GM21390 (cell line): ENCODE results near the gene TRAPPC12.
"Not testable (repeated sequence)": the region's sequence is repeated elsewhere in the genome, so short reads cannot be mapped to it uniquely, and the experiment has no call there.

Source experiments
- ATAC-seq: cut with Tn5 transposase; IDR thresholded peaks from one replicate; pipeline ENCODE4 v1.9.1; 2021; ENCODE audit not compliant: unreplicated experiment

TRAPPC12 gene

DNA sequence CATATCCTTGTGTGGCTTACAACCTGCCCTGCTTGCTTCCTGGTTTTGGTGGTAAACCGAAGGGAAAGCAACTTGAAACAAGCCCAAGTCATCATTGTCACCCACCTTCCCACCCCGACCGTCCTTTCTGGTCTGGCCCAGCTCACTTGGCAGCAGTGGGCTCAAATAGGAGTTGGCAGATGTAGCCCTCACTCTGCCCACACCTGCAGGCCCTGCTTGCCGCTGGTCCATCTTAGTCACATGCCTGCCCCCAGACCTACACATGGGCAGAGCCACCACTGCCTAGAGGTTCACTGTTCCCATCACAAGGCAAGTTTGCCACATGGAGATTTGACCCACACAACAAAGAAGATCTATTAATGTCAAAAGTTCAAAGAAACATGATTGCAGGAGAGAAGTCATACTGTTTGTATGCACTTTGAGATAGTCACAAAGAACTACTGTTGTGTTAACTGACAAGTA is 11.2 kb upstream of the TRAPPC12 start:
- no peak for ATAC-seq

DNA sequence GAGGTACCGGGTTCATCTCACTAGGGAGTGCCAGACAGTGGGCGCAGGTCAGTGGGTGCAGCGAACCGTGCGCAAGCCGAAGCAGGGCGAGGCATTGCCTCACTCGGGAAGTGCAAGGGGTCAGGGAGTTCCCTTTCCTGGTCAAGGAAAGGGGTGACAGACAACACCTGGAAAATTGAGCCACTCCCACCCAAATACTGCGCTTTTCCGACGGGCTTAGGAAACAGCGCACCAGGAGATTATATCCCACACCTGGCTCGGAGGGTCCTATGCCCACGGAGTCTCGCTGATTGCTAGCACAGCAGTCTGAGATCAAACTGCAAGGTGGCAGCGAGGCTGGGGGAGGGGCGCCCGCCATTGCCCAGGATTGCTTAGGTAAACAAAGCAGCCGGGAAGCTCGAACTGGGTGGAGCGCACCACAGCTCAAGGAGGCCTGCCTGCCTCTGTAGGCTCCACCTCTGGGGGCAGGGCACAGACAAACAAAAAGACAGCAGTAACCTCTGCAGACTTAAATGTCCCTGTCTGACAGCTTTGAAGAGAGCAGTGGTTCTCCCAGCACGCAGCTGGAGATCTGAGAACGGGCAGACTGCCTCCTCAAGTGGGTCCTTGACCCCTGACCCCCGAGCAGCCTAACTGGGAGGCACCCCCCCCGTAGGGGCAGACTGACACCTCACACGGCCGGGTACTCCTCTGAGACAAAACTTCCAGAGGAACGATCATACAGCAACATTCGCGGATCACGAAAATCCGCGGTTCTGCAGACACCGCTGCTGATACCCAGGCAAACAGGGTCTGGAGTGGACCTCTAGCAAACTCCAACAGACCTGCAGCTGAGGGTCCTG is 9.9 kb upstream of the TRAPPC12 start:
- ATAC-seq = not testable (repeated sequence)

DNA sequence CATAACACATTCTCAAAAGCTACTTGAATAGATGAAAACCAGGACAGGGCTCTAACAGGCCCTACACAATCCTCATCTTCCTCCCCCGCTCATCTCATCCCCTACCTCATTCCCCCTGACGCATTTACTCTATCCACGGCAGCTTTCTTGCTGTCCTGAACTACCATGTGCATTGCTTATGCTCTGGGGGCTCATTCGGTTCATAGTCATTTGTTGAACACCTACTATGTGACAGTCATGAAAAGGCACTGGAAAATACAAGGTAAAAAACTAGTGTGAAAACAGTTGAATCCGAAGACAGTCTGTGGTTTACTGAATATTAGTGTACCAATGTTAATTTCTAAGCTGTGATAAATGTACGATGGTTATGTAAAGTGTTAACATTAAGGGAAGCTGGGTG is 2.7 kb upstream of the TRAPPC12 start:
- ATAC-seq = no peak

DNA sequence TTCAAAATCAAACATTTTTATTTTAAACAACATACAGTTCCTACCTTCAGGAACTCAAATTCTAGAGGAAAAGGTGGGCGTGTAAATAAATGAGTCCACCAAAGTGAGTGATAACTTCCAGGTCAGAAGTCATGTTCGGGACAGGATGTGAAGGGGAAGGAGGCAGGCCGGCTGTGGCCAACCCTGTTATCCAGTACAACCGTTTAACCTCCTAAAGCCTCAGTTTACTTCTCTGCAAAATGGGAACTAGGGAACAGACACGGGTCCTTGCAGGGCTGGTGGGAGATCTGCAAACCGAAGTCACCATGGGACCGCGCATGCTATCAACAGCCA is 2.2 kb upstream of the TRAPPC12 start:
- peak; percentile 17 for ATAC-seq

DNA sequence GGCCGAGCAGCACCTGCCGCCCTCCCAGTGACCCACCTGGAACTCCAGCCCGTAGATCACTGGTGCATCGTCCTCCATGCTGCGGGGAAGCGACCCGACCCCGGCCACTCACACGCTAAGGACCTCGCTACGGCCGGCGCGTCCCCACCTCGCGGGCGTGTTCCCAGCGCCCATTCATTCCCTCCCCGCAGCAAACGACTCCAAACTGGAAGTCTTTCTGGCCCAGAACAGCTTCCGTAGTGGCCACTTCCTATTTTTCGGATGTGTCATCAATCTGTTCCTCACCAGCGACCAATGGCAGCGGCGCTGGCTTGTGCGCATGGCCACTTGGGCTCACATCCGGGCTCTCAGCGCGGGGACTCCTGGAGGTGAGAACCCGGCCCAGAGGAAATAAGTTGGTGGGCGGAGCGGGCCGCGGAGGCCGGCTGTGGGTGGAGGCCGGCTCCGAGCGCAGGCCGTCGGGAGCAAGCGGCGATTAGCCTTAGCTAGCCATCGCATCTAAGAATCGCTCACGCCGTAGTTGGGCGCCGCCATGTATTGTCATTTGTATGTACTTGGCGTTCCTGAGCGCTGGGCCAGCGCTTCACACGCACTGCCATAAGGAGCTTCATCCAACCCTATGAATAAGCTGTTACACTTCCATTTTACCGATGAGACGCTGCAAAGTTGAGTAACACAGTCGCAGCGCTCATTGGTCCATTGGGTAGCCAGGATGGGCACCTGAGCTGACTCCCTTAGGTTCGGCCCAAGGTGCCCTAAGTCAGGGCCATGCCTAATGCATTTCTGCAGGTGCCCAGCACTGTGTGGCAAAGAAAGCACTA is 1.7 kb upstream of the TRAPPC12 start, which contains the start of gene EIPR1:
Gene EIPR1 (minus strand): TSS at position 207 of the 821 bp plus-strand sequence. CDS start 129 bp downstream, at position 78.
- peak; percentile 74 for ATAC-seq

DNA sequence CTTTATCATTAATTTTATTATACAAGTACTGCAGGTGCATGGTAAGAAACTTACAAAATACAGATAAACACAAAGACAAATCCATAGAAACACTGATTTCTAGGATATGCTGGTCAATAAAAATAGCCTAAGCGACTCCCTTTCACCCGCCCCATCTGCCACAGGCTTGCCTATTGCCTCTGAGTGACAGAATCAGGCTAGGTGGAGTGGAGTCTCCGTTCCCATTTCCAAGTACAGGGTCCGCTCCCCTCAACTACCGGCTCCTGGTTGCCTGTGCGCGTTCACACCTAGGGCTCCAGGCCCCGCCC is 201 bp upstream of the TRAPPC12 start:
- ATAC-seq = no peak

DNA sequence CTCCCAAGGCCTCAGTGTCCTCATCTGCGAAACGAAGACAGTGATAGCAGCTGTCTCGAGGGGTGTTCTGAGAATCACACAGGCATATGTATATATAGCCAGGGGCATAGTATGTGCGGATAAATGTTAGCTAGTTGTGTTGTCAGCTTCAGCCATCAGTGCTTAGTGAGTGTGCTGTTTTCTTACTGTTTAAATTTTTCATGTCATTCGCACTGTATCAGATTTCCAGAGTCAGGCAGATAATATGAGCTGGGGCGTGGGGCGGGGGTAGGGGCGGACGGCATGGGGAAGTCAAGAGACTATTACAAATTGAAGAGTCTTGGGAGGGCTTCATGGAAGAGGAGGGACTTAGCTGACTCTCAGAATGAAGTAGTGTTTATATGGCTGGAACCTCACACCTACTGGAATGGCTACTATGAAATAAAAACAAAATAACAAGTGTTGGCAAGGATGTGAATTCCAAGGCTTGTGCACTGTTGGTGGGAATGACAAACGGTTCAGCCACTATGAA is 7.0 kb downstream of the TRAPPC12 start:
- no peak for ATAC-seq

DNA sequence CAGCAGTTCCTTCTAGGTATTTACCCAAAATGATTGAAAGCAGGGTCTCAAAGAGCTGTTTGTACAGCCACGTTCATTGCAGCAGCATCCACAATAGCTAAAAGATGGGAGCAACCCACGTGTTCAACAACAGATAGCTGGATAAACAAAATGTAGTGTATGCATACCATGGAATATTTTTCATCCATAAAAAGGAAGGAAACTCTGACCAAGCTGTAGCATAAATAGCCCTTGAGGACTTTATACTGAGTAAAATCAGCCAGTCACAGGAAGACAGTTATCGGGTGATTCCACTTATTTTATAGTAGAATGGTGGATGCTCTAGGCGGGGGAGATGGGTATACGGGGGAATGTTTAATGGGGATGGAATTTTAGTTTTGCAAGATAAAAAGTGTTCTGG is 7.5 kb downstream of the TRAPPC12 start:
- no peak for ATAC-seq

DNA sequence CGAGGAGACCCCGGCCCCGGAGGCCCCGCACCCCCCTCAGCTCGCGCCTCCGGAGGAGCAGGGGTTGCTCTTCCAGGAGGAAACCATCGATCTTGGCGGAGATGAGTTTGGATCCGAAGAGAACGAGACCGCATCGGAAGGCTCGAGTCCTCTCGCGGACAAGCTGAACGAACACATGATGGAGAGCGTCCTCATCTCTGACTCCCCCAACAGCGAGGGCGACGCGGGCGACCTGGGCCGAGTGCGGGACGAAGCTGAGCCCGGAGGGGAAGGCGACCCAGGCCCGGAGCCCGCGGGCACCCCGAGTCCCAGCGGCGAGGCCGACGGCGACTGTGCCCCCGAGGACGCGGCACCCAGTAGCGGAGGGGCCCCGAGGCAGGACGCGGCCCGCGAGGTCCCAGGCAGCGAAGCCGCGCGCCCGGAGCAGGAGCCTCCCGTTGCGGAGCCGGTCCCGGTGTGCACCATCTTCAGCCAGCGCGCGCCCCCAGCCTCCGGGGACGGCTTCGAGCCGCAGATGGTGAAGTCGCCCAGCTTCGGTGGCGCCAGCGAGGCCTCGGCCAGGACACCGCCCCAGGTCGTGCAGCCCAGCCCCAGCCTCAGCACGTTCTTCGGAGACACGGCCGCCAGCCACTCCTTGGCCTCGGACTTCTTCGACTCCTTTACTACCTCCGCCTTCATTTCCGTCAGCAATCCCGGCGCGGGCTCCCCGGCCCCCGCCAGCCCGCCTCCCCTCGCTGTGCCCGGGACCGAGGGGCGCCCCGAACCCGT is 8.3 kb downstream of the TRAPPC12 start:
- ATAC-seq = no peak

DNA sequence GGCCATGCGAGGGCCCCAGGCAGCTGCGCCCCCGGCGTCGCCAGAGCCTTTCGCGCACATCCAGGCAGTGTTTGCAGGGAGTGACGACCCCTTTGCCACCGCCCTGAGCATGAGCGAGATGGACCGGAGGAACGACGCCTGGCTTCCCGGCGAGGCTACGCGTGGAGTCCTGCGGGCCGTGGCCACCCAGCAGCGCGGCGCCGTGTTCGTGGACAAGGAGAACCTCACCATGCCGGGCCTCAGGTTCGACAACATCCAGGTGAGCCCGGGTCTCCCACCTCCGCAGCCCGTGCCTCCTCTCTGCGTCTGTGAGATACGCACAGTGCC is 8.9 kb downstream of the TRAPPC12 start:
- no peak for ATAC-seq

DNA sequence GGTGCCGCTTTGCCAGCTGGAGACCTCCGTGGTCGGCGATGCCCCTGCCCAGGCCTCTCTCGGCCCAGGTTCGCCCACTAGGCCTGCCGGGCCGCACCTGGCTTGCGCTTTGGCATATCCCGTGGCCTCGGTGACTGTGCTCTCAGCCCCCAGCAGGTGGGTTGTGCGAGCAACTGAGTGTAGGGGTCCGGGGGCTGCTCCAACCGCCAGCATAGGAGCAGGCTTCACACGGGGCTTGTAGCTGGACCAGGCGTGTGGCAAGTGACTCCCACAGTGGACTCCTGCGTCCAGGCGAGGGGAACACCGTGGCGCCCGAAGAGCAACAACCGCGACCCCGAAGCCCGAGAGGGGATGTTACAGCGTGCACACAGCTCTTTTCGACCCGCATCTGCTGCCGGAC is 9.7 kb downstream of the TRAPPC12 start:
- no peak for ATAC-seq

DNA sequence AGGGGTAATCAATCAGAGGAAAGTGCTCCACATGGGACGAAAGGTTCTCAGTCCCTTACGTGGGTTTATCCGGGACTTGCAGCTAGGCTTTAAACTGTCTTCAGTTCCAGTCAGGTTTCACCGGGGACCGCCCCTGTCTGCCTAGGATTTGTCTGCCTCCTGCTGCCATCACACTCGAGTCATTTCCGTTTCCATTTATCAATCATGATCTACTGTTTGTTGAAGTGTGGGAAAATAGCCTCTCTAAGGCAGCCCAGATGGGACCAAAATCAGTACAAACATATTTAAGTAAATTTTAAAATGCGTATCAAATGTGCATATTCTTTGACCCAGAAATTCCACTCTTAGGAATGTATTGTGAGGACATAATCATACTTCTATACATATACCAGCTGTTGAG is 10.5 kb downstream of the TRAPPC12 start:
- ATAC-seq = no peak

DNA sequence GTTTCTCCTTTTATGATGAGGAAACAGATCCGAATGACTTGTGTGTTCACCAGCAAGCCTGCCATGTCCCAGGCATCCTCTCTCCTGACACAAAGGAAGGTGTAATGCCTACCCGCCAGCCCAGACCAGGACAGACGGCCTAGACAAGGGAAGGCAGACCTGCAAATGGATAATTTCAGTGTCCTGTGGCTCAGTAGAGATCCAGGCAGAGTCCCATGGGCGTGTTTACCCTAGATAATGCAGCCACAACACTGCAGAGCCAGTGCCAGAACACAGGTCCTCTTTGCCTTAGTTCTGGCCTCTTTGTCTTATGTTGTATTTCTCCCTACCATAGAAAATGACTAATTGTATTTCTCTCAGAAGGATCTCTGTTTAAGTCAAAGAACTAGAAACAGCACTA is 12.7 kb downstream of the TRAPPC12 start:
- ATAC-seq = no peak

DNA sequence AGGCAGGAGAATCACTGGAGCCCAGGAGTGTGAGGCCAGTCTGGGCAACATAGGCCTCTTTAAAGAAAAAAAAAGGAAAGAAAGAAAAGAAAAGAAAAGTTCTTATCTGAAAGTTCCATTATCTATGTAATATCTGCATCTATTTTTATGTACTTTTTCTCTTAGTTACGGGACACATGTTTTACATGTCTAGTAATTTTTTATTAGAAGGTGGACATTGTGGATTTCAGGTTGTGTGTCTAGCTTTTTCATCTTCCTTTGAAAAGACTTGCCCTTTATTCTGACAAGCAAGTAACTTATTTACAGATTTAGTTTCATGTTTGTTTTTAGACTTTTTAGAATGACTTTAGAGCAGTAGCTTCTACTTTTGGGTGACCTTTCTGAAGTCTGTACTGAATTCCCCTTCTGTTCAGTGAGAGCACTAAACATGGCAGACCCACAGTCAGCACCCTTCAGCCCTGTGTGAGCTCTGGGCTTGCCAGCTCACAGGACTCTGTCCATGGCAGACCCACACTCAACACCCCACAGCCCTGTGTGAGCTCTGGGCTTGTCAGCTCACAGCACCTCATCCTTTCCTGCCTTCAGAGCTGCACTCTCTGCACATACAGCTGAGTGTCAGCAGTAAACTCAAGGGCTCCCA is 17.5 kb downstream of the TRAPPC12 start:
- ATAC-seq = no peak

DNA sequence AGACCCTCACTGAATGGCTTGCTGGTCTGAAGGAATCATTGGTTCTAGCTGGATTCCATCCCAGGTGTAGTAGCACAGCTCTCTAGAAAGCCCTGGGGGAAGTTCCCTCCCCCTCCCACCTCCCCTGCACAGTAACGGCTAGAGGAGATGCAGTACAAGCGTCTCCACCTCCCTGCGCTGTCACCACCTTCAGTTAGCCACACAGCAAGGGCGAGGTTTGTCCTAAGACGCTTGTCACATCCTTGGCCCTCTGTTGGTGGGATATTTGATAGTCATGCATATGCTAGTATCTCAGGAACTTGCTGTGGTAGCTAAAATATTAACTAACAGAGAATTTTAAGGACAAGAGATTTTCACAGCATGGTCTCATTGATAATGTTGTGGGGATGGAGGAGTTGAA is 19.4 kb downstream of the TRAPPC12 start:
- no peak for ATAC-seq

DNA sequence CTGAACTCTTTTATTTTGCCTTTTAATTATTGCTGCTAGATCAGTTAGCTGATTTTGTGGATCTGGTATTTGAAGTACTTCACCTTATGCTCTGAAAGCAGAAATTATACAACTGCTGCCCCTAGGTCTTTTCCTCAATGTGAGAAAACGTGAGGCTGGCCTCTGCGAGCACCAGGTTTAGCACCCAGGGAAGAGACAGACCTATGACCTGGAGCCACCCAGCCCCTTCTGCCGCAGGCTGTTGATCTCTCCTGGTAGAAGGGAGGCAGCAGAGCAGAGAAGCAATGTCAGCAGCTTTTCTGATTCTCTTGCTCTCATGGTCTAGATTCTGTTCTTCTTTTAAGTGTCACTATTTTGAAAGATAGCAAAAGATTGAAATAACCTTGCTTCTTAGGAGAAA is 19.9 kb downstream of the TRAPPC12 start:
- no peak for ATAC-seq

DNA sequence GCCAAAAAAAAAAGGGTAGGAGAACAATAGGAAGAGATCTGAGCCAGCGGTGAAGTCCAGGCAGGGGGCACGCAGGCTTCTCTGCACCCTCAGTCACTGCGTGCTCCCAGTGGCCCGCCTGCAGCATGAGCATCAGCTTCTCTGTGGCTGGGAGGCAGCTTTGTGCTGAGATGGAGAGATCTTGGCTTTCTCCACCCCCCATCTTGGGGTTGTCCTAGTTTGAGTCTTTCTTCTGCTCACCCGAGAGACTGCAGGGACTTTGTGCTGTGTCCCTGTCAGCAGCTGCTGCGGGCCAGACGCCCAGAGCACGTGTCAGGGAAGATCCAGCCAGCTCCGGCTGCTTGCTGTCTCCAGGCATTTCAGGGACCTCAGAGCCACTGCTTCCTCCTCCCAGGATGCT is 20.3 kb downstream of the TRAPPC12 start:
- no peak for ATAC-seq

DNA sequence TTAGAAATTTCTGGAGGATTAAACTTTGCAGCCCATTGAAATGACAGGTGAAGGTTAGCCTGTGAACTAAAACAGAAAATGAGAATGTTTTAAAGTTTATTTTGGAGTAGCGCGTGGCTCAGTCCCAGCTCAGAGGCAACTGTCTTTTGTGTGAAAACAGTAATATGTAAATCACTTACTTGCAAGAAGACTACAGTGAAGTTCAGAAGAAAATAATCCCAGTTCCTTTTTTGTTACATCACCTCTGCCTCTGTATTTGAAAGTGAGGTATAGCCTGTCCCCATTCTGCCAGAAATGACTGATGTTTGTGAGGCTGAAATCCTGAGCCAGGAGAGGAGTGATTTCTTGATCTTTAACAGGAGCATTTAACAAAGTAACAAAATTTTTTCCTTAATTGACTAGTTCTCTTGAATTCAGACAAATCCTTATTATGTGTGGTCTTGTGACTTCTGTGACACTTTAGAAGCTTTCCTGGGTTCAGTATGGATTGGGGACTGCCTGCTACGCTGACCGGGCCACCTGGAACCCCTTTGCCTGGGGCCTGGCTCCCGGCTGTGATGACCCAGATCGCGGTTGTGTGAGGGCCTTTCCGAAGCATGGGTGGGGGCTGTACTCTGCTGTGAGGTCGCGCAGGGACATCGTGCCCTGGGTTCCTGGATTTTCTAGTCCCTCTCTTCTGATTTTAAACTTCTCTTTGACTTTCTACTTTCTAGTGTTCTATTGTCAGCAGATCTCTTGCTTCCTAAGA is 24.3 kb downstream of the TRAPPC12 start:
- ATAC-seq = peak; percentile 99

DNA sequence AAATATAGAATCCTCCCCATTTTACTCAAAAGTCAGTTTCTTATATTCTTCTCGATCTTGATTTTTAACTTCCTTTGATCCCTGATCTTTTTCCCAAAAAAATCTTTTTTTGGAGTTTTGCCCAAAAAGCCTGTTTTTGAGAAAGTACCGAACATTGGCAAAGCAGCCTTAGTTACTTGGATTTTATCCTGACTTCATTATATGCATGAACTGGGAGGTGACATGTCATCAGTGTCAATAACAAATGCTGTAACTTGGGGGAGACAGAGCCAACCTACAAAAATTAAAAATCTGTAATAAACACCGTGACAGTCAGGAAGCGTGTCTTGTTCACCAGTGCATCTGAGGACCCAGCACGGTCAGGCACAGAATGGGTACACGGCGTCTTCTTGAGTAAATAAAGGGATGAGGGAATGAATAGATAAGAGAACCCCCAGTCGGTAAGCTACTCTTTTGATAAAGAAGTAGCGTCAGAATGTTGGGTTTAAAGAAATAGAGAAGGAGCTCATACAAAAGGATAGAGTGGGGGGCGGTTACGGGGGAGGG is 24.9 kb downstream of the TRAPPC12 start:
- ATAC-seq = no peak

DNA sequence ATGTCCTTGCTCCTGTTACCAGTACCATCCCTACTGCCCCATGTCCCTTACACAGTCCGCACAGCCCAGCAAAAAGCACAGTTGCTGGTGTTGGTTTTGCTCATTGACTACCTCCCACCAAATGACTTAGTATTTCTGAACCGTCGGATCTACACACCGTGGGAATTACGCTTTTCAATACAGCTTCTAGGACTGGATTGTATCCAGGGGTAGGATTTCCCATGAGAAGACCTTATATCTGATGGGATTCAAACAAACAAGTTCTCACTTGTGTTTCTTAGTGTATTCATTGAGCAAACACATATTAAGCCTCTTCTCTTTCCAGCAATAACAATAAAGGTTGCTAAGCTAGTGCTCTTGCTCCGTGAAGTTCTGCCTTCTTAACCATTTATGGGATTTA is 25.8 kb downstream of the TRAPPC12 start:
- no peak for ATAC-seq
